Fibroblast of villous mesenchyme (primary cell): ENCODE results near the gene TMEM245. TPM values are rescaled to one million over a fixed set of nuclear protein-coding genes. Genes with fewer than 3 reads are reported as not detected.

Source experiments
- DNase-seq: peaks from one replicate; pipeline ENCODE4 v3.0.0-alpha.2; 2010; ENCODE audit warnings: low read depth
- H3K4me3 ChIP-seq: 2 replicates; pipeline ENCODE4 v1.5.1; 2011; ENCODE audit warnings: low read depth, mild to moderate bottlenecking, low read length
- CTCF ChIP-seq: IDR thresholded peaks from 2 replicates; pipeline ENCODE4 v1.5.1; 2012; ENCODE audit warnings: low read depth, mild to moderate bottlenecking, low read length; ENCODE audit not compliant: insufficient read depth
- total RNA-seq: library from RNA; depleted of rRNA; stranded (reverse); fragments of >200 nt; gene quantifications from 2 replicates; pipeline ENCODE4 v1.2.3, GENCODE V29; 2012

TMEM245 gene
- total RNA-seq, 1 donor = 86.8 TPM

GRCh38 chr9:109121232-109121796, 1.6 kb upstream of the TMEM245 start:
- DNase-seq = no peak
- TF ChIP-seq CTCF = no peak
- no peak overlapping the region for H3K4me3 ChIP-seq

GRCh38 chr9:109120204-109120789, 550 bp upstream of the TMEM245 start:
- H3K4me3 ChIP-seq = no peak overlapping the region
- DNase-seq = no peak

GRCh38 chr9:109118808-109119438, 824 bp downstream of the TMEM245 start:
- peak; percentile 25 for DNase-seq
- TF ChIP-seq CTCF = no peak
- peak overlapping the region; percentile 75 for H3K4me3 ChIP-seq

More at GRCh38 chr9:109120204-109120789, 550 bp upstream of the TMEM245 start:
- TF ChIP-seq CTCF = no peak

GRCh38 chr9:109117856-109118807, 1.6 kb downstream of the TMEM245 start:
- peak; percentile 99 for DNase-seq

GRCh38 chr9:109115931-109116526, 3.7 kb downstream of the TMEM245 start:
- no peak for TF ChIP-seq CTCF
- no peak overlapping the region for H3K4me3 ChIP-seq
- peak; percentile 48 for DNase-seq

More at GRCh38 chr9:109117856-109118807, 1.6 kb downstream of the TMEM245 start:
- H3K4me3 ChIP-seq = peak overlapping the region; percentile 75
- TF ChIP-seq CTCF = no peak

- no peak for TF ChIP-seq CTCF
- H3K4me3 ChIP-seq = no peak overlapping the region
- peak; percentile 77 for DNase-seq
Measured at GRCh38 chr9:109114670-109115069, 5.1 kb downstream of the TMEM245 start.
